Measurements from ENCODE around the gene RAP1GAP.

RAP1GAP gene

GRCh38 chr1:21624571-21625389 is 44.4 kb downstream of the RAP1GAP start:
- no peak for DNase-seq

- no peak for DNase-seq
Measured at GRCh38 chr1:21623410-21623961, 45.7 kb downstream of the RAP1GAP start.

GRCh38 chr1:21622466-21623315 is 46.5 kb downstream of the RAP1GAP start:
- DNase-seq = no peak

GRCh38 chr1:21621761-21622436 is 47.3 kb downstream of the RAP1GAP start:
- no peak for DNase-seq

- DNase-seq = no peak
Measured at GRCh38 chr1:21621051-21621450, 48.1 kb downstream of the RAP1GAP start.

- no peak for DNase-seq
Measured at GRCh38 chr1:21620496-21620895, 48.7 kb downstream of the RAP1GAP start.

- DNase-seq = no peak
Measured at GRCh38 chr1:21620011-21620410, 49.1 kb downstream of the RAP1GAP start.

GRCh38 chr1:21619375-21619947 is 49.7 kb downstream of the RAP1GAP start:
- DNase-seq = no peak

GRCh38 chr1:21618561-21619374 is 50.4 kb downstream of the RAP1GAP start:
- DNase-seq = no peak

GRCh38 chr1:21618059-21618458 is 51.1 kb downstream of the RAP1GAP start:
- DNase-seq = no peak

- DNase-seq = no peak
Measured at GRCh38 chr1:21617126-21617738, 51.9 kb downstream of the RAP1GAP start.

- no peak for DNase-seq
Measured at GRCh38 chr1:21616372-21616771, 52.8 kb downstream of the RAP1GAP start.

- no peak for DNase-seq
Measured at GRCh38 chr1:21614419-21615115, 54.6 kb downstream of the RAP1GAP start.

- DNase-seq = no peak
Measured at GRCh38 chr1:21613072-21613867, 55.9 kb downstream of the RAP1GAP start.

- DNase-seq = no peak
Measured at GRCh38 chr1:21612057-21612456, 57.1 kb downstream of the RAP1GAP start.

- no peak for DNase-seq
Measured at GRCh38 chr1:21610989-21611785, 58.0 kb downstream of the RAP1GAP start.

- DNase-seq = no peak
Measured at GRCh38 chr1:21610027-21610426, 59.1 kb downstream of the RAP1GAP start.

- no peak for DNase-seq
Measured at GRCh38 chr1:21608798-21609197, 60.4 kb downstream of the RAP1GAP start.

All from islet precursor cell (in vitro differentiated cells).